ENCODE data around the gene OSMR. TPM values are rescaled to one million over a fixed set of nuclear protein-coding genes. Genes with fewer than 3 reads are reported as not detected.

The OSMR gene
- total and polyA plus RNA-seq, 2 donors (not counting 1 experiment from before 2014, with no cell fraction given), result not detected

DNA sequence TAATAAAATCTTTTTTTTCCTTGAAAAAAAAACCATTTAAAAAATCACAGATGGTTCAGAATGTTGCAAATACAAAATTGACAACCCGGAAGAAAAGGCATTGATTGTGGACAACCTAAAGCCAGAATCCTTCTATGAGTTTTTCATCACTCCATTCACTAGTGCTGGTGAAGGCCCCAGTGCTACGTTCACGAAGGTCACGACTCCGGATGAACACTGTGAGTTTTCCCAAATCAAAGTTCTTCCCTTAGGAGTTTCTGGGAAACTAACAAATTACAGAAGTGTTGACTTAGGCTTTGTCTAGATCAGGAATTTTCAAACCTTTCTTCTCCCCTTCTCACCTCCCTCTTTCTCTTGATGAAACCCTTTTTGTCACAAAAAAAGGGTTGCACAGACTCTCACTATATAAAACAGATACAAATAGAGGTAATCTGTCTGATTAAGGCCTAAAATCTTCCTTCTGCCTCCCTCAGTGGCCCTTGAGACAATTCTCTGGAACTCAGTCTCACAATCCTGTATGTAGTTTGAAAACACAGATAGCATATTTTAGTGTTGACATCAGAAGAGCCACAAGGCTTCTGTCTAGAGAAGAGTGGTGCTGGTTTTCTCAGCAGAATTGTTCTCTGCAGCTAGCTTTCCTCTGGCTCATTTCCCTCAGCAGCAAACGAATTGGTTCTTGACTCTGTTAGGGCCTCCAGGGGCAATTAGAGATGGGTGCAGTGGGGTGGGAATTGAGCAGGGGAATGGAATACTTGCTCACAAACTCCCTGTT lies 79.5 kb downstream of the OSMR start:
- H3K9ac ChIP-seq (ENCODE audit: low read length), result no peak overlapping the region
- ATAC-seq (ENCODE audit: low read depth) (no peak), DNase-seq (no peak)
- Mint-ChIP-seq H3K27me3 (peaks cover 27% of the 10 kb centered on the region), H3K4me3 (no peak overlapping the region), H3K9me3 (ENCODE audit: insufficient read depth) (no peaks in the 10 kb centered on the region), H3K4me1 (no peaks in the 10 kb centered on the region), H3K27ac (no peak overlapping the region)
- H3K36me3 ChIP-seq (replicated peaks in 1 of 2; ENCODE audit: control extremely low read depth in 1 of 2, control insufficient read depth in 1 of 2, extremely low read depth in 1 of 2, insufficient read depth in 2 of 2, low read length in 1 of 2), result no peaks in the 10 kb centered on the region
- intact Hi-C loops (cut with micrococcal nuclease), result no loop called here
- no peak overlapping the region for H3K27ac ChIP-seq (ENCODE audit: low read length in 2 of 2)
- ChIA-PET POLR2A (no interaction called here), CTCF (no interaction called here)
- no peaks in the 10 kb centered on the region for H3K4me1 ChIP-seq (ENCODE audit: control insufficient read depth in 2 of 2, insufficient read depth in 2 of 2, low read length in 2 of 2)
- H3K4me3 ChIP-seq (ENCODE audit: control extremely low read depth in 1 of 5, extremely low read depth in 1 of 5, insufficient read depth in 1 of 5, low read depth in 2 of 5, low read length in 4 of 5), result no peak overlapping the region
- WGBS (ENCODE audit: insufficient coverage), result 90% methylated on average over 2 of the region's 6 CpGs
- TF ChIP-seq, protein P1, sequence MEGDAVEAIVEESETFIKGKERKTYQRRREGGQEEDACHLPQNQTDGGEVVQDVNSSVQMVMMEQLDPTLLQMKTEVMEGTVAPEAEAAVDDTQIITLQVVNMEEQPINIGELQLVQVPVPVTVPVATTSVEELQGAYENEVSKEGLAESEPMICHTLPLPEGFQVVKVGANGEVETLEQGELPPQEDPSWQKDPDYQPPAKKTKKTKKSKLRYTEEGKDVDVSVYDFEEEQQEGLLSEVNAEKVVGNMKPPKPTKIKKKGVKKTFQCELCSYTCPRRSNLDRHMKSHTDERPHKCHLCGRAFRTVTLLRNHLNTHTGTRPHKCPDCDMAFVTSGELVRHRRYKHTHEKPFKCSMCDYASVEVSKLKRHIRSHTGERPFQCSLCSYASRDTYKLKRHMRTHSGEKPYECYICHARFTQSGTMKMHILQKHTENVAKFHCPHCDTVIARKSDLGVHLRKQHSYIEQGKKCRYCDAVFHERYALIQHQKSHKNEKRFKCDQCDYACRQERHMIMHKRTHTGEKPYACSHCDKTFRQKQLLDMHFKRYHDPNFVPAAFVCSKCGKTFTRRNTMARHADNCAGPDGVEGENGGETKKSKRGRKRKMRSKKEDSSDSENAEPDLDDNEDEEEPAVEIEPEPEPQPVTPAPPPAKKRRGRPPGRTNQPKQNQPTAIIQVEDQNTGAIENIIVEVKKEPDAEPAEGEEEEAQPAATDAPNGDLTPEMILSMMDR (IDR thresholded peaks at IDR 0.05), result no peak
- TF ChIP-seq EZH2 (IDR thresholded peaks at IDR 0.05; ENCODE audit: borderline replicate concordance, insufficient read depth, low read depth, low read length, poor library complexity, severe bottlenecking), result no peak
- H3K27me3 ChIP-seq (replicated peaks in 1 of 4; ENCODE audit: control extremely low read depth in 1 of 4, control insufficient read depth in 3 of 4, insufficient read depth in 4 of 4, low read length in 3 of 4), result no peaks in the 10 kb centered on the region
- no peak overlapping the region for H2AFZ ChIP-seq (ENCODE audit: insufficient read depth, low read depth, low read length, poor library complexity, severe bottlenecking)
- H3K4me2 ChIP-seq (replicated peaks; ENCODE audit: low read depth, low read length, poor library complexity, severe bottlenecking), result no peak overlapping the region
- no peaks in the 10 kb centered on the region for H4K20me1 ChIP-seq (ENCODE audit: control insufficient read depth, insufficient read depth, low read length, poor library complexity, severe bottlenecking)
- no peaks in the 10 kb centered on the region for H3K79me2 ChIP-seq (ENCODE audit: control insufficient read depth, insufficient read depth, low read length)
- peaks cover 0 to 8% (median 0%) of the 10 kb centered on the region in 3 donors for H3K9me3 ChIP-seq (ENCODE audit: control extremely low read depth in 1 of 3, control insufficient read depth in 2 of 3, insufficient read depth in 1 of 3, low read length in 2 of 3)

DNA sequence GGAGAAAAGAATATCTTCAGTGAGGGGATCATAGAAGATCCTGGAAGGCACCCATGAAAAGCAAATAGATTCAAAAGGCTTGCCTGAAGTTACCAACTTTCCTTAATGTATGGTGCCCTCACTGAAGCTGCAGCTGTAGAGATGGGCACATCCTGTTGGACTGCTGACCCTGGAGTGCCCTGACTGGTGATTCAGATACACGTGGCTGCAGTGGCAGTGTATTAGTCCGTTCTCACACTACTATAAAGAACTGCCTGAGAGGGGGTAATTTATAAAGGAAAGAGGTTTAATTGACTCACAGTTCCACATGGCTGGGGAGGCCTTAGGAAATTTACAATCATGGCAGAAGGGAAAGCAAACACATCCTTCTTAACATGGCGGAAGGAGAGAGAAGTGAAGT lies 80.3 kb downstream of the OSMR start:
- Histone ChIP-seq H3K27ac (ENCODE audit: low read length in 2 of 2) (no peak overlapping the region), H3K4me1 (ENCODE audit: control insufficient read depth in 2 of 2, insufficient read depth in 2 of 2, low read length in 2 of 2) (no peaks in the 10 kb centered on the region), H3K4me3 (ENCODE audit: control extremely low read depth in 1 of 5, extremely low read depth in 1 of 5, insufficient read depth in 1 of 5, low read depth in 2 of 5, low read length in 4 of 5) (no peak overlapping the region), H3K27me3 (replicated peaks in 1 of 4; ENCODE audit: control extremely low read depth in 1 of 4, control insufficient read depth in 3 of 4, insufficient read depth in 4 of 4, low read length in 3 of 4) (no peaks in the 10 kb centered on the region), H4K20me1 (ENCODE audit: control insufficient read depth, insufficient read depth, low read length, poor library complexity, severe bottlenecking) (no peaks in the 10 kb centered on the region), H3K79me2 (ENCODE audit: control insufficient read depth, insufficient read depth, low read length) (no peaks in the 10 kb centered on the region), H3K4me2 (replicated peaks; ENCODE audit: low read depth, low read length, poor library complexity, severe bottlenecking) (no peak overlapping the region), H3K9me3 (ENCODE audit: control extremely low read depth in 1 of 3, control insufficient read depth in 2 of 3, insufficient read depth in 1 of 3, low read length in 2 of 3) (peaks cover 0 to 8% (median 0%) of the 10 kb centered on the region in 3 donors), H3K36me3 (replicated peaks in 1 of 2; ENCODE audit: control extremely low read depth in 1 of 2, control insufficient read depth in 1 of 2, extremely low read depth in 1 of 2, insufficient read depth in 2 of 2, low read length in 1 of 2) (no peaks in the 10 kb centered on the region), H2AFZ (ENCODE audit: insufficient read depth, low read depth, low read length, poor library complexity, severe bottlenecking) (no peak overlapping the region), H3K9ac (ENCODE audit: low read length) (no peak overlapping the region)
- intact Hi-C loops (cut with micrococcal nuclease), result no loop called here
- no peak for DNase-seq
- H3K9me3 Mint-ChIP-seq (ENCODE audit: insufficient read depth), result no peaks in the 10 kb centered on the region
- ChIA-PET CTCF (no interaction called here), POLR2A (no interaction called here)
- whole genome bisulfite sequencing (ENCODE audit: insufficient coverage), result no CpG with 5 or more reads among the region's 3 CpGs
- no peaks in the 10 kb centered on the region for H3K4me1 Mint-ChIP-seq
- H3K4me3 Mint-ChIP-seq, result no peak overlapping the region
- H3K27me3 Mint-ChIP-seq, result peaks cover 27% of the 10 kb centered on the region
- no peak overlapping the region for H3K27ac Mint-ChIP-seq
- TF ChIP-seq, protein P1 (IDR thresholded peaks at IDR 0.05), result no peak
- TF ChIP-seq EZH2 (IDR thresholded peaks at IDR 0.05; ENCODE audit: borderline replicate concordance, insufficient read depth, low read depth, low read length, poor library complexity, severe bottlenecking), result no peak
- no peak for ATAC-seq (ENCODE audit: low read depth)
